MM.1S (cell line): ENCODE results near the gene CCDC167.

Experiments
- CTCF ChIP-seq: fragments of 300-600 bp; sonication (generic); IDR thresholded peaks from 2 replicates; pipeline ENCODE4 v1.5.1; 2016; ENCODE audit warnings: antibody characterized with exemption, low read length, mixed read lengths
- EZH2 ChIP-seq: fragments of 300-600 bp; sonication (generic); optimal IDR thresholded peaks from 2 replicates; pipeline ENCODE3; 2017; ENCODE audit warnings: low read depth, mild to moderate bottlenecking, antibody characterized with exemption, low read length, mixed read lengths

- TF ChIP-seq CTCF (no peak), EZH2 (no peak)
Measured at GRCh38 chr6:37543361-37543760, 43.7 kb upstream of the CCDC167 start.
